Measurements from ENCODE around the gene OTUD3.
"Not testable (repeated sequence)": the region's sequence is repeated elsewhere in the genome, so short reads cannot be mapped to it uniquely, and the experiment has no call there.

- not testable (repeated sequence) for TF ChIP-seq CTCF (IDR thresholded peaks at IDR 0.05; ENCODE audit: poor library complexity); EZH2 (IDR thresholded peaks at IDR 0.05; ENCODE audit: borderline replicate concordance)
These were observed 13.6 kb upstream of the OTUD3 start for GRCh38 chr1:19868575-19868974.

All from hepatocyte (in vitro differentiated cells).